SU-DHL-6 (cell line): ENCODE measurements around the gene GLG1.
"Not testable (repeated sequence)": the region's sequence is repeated elsewhere in the genome, so short reads cannot be mapped to it uniquely, and the experiment has no call there.

ENCODE experiments used
- EZH2phosphoT487 ChIP-seq: fragments of 200-600 bp; sonication (generic), shearing (Covaris generic); conservative IDR thresholded peaks from 2 replicates; pipeline ENCODE4 v1.6.1; 2018; ENCODE audit warnings: mild to moderate bottlenecking, antibody characterized with exemption, low read length, moderate library complexity, mixed read lengths
- TF ChIP-seq, protein P1 (sequence below): fragments of 200-600 bp; sonication (generic); IDR thresholded peaks from one replicate; pipeline ENCODE4 v1.5.1; 2017; ENCODE audit warnings: antibody characterized with exemption, mild to moderate bottlenecking, low read length, moderate library complexity; ENCODE audit not compliant: insufficient read depth, poor library complexity, severe bottlenecking

DNA sequence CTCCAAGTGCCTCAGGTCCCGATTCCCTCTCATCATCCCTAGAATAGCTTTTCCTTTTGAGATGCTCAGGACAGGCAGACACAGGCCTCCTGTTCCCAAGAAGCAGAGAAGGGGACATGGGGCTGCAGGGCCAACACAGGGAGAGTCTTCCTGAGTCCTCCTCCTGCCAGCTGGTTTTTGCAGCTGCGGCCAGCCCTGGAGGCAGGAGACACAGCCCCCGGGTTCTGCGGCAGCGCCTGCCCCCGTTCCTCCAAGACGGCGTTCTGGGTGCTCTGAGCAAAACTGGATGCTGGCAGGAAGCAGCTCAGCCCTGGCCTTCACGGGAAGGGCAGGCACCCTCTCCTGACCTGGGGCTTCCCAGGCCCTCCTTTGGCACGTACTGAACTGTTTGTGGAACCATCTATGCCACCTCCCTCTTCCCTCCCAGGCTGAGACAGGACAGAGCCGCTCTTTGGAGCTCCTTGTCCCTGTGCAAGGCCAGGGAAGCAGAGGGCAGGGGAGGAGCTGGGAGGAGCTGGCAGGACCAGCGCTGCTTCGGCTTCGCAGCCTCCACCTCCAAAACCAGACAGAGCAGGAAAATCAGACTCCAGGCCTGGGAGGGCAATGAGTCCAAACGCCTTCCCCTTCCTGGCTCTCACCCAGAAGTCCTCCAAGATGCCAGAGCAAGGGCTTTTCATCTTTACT lies 208.6 kb downstream of the GLG1 start:
- not testable (repeated sequence) for TF ChIP-seq EZH2phosphoT487
- TF ChIP-seq, protein P1, sequence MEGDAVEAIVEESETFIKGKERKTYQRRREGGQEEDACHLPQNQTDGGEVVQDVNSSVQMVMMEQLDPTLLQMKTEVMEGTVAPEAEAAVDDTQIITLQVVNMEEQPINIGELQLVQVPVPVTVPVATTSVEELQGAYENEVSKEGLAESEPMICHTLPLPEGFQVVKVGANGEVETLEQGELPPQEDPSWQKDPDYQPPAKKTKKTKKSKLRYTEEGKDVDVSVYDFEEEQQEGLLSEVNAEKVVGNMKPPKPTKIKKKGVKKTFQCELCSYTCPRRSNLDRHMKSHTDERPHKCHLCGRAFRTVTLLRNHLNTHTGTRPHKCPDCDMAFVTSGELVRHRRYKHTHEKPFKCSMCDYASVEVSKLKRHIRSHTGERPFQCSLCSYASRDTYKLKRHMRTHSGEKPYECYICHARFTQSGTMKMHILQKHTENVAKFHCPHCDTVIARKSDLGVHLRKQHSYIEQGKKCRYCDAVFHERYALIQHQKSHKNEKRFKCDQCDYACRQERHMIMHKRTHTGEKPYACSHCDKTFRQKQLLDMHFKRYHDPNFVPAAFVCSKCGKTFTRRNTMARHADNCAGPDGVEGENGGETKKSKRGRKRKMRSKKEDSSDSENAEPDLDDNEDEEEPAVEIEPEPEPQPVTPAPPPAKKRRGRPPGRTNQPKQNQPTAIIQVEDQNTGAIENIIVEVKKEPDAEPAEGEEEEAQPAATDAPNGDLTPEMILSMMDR, result not testable (repeated sequence)
